Activated T-cell treated with anti-CD3 and anti-CD28 coated beads for 4 hours (primary cell): Measurements from ENCODE around the gene EHMT2.
"Not testable (repeated sequence)": the region's sequence is repeated elsewhere in the genome, so short reads cannot be mapped to it uniquely, and the experiment has no call there.

ENCODE experiments used
- DNase-seq: peaks from one replicate; pipeline ENCODE4 v3.0.0-alpha.2; 2020

Gene EHMT2

DNA sequence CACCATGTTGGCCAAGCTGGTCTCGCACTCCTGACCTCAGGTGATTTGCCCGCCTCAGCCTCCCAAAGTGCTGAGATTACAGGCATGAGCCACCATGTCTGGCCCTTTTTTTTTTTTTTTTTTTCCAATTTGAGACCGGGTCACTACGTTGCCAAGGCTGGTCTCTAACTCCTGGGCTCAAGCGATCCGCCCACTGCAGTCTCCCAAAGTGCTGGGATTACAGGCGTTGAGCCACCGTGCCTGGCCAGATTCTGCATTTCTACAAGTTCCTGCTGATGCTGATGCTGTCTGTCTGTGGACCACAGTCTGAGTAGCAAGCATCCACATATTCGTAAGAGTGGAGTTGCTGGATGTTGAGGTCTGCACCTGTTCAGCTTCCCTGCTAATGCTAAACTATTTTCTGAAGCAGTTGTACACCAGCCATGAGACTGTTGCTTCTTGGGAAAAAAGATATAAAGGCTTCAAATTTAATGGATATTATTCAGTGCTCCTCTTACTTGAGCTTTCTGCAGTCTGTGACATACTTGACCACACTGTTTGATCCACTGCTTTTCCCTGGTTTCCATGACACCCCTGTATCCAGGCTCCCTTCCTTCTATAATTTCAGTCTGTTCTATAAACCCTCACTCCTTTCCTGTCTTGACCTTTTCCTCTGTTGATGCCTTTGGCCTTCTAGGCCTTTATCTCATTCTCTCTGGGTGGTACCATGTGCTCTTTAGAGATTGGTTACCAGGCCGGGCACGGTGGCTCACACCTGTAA lies 14.5 kb upstream of the EHMT2 start:
- no peak for DNase-seq

DNA sequence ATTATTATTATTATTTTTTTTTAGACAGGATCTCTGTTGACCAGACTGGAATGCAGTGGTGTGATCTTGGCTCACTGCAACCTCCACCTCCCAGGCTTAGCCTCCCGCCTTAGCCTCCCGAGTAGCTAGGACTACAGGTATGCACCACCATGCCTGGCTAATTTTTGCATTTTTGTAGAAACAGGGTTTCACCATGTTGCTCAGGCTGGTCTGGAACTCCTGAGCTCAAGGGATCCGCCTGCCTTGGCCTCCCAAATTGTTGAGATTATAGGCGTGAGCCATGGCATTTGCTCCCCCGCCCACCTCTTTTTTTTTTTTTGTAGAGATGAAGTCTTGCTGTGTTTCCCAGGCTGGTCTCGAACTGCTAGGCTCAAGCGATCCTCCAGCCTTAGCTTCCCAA lies 11.8 kb upstream of the EHMT2 start:
- not testable (repeated sequence) for DNase-seq

DNA sequence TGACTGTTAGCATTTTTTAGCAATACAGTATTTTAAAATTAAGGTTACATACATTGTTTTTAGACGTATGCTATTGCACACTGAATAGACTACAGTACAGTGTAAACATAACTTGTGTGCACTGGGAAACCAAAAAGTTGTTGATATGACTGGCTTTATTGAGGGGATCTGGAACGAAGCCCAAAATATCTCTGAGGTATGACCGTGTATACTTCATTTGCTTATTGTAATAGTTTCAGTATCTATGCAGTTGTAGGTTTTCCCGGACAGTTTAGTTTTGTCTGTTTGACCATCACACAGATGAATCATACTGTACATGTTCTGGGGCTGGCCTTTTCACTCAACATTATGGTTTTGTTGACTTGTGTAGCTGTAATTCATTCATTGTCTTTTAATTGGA lies 11.3 kb upstream of the EHMT2 start:
- DNase-seq: no peak

DNA sequence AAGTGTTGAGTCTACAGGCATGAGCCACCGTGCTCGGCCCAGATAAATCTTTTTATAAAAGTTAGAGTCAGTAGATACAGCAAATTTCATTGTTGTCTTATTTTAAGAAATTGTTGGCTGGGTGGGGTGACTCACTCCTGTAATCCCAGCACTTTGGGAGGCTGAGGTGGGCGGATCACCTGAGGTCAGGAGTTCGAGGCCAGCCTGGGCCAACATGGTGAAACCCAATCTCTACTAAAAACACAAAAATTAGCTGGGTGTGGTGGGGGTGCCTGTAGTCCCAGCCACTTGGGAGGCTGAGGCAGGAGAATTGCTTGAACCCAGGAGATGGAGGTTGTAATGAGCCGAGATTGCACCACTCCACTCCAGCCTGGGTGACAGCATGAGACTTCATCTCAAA lies 10.8 kb upstream of the EHMT2 start:
- DNase-seq: not testable (repeated sequence)

DNA sequence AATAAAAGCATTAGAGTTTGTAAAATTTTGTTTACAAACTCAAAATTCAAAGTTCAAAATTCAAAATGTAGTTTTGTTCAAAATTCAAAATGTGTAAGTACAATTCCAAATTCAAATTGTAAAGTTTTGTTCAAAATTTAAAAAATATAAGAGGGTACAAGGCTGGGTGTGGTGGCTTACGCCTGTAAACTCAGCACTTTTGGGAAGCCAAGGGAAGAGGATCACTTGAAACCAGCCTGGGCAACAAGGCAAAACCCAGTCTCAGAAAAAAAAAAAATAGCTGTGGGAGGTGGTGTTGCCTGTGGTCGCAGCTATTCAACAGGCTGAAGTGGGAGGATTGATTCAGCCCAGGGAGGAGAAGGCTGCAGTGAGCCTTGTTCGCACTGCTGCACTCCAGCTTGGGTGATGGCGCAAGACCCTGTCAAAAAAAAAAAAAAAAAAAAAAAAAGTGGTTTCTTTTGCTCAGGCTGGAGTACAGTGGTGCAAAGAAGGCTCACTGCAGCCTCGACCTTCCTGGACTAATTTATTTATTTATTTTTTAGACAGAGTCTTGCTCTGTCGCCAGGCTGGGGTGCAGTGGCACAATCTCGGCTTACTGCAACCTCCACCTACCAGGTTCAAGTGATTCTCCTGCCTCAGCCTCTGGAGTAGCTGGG lies 9.8 kb upstream of the EHMT2 start:
- DNase-seq: no peak

DNA sequence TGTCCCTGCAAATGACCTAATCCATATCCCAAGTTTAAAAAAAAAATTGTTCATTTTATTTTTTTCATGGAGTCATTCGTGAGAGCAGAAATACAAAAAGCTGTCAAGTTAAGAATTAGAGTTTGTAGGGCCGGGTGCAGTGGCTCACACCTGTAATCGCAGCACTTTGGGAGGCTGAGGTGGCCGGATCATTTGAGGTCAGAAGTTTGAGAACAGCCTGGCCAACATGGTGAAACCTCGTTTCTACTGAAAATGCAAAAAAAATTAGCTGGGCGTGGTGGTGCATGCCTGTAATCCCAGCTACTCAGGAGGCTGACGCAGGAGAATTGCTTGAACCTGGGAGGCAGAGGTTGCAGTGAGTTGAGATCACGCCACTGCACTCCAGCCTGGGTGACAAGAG lies 9.2 kb upstream of the EHMT2 start:
- DNase-seq: not testable (repeated sequence)

DNA sequence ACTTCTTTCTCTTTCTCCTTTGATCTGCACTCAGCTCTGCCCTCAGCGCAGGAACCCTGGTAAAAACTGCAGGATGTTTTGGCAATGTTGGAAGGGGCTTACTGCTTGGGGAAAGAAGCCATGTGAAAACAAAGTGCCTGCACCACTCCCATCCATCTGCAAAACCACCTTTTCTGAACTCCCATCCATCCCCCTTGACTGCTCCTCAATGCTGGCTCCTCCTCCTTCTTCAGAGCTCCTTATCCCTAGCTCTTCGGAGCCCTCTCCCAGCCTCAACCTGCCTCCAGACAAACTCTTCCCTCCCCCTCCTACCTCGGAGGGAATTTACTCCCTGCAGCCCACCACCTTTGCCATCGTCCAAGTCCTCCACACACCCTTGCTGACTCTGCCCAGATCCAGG lies 8.6 kb upstream of the EHMT2 start:
- no peak for DNase-seq

DNA sequence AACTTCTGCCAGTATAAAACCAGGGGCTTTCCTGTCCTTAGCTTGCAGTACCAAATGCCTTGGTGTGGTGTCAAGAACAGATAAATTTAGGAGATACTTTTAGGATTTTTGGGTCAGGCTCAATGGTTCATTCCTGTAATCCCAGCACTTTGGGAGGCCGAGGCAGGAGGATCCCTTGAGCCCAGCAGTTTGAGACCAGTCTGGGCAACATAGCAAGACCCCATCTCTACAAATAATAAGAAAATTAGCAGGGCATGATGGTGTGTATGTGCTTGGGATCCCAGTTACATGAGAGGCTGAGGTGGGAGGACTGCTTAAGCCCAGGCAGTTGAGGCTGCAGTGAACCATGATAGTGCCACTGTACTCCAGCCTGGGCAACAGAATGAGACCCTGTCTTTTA lies 7.5 kb upstream of the EHMT2 start:
- DNase-seq: no peak

DNA sequence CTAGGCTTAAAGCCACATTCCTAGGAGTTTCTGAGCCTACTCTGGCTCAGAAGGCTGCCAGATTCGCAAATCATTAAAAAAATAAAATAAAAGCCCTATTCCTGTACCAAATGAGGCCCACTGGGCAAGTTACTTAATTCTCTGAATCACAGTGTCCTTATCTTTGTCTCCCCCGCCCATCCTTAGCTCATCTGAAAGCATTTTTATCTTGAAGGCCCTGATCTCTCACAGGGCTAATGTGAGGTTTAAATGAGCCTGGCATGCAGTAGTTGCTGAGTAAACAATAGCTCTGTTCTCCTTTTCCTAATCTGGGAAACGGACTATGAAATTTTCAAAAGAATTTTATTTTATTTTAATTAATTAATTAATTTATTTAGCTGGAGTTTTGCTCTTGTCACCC lies 6.5 kb upstream of the EHMT2 start:
- DNase-seq: no peak

DNA sequence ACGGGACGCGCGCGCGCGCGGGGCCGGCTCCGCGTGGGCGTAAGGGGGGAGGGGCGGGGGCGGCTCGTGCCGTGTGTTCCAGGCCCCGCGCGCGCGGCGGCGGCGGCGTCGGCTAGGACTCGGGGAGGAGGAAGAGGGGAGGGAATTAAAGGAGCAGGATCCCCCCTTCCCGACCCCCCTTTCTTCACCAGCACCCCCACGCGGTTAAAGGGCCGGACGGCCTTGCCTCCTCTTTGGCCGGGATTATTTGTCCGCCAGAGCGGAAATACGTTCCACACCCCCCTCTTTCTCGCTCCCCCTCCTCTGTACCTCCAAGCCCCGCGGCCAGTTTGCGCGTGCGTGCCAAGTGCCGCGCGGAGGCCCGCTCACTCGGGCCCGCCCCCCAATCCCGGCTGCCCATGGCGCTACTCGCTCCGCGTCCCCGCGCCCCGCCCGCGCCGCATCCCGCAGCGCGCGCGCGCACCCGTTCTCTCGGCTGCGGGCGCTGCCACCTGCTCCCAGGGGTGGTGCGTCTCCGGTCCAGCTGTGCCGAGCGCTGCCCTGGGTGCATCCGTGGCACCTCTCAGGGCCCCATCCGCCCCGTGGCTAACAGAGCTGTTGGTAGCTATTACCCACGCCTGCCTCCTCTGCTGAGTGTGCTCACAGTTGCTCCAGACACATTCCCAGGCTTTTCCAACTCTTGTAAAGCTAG lies 4.6 kb upstream of the EHMT2 start, which contains the start of gene ZBTB12:
Gene ZBTB12 (minus strand): TSS at position 134 of the 691 bp plus-strand sequence. CDS start 781 bp downstream, outside the sequence.
- DNase-seq: peak; percentile 70

DNA sequence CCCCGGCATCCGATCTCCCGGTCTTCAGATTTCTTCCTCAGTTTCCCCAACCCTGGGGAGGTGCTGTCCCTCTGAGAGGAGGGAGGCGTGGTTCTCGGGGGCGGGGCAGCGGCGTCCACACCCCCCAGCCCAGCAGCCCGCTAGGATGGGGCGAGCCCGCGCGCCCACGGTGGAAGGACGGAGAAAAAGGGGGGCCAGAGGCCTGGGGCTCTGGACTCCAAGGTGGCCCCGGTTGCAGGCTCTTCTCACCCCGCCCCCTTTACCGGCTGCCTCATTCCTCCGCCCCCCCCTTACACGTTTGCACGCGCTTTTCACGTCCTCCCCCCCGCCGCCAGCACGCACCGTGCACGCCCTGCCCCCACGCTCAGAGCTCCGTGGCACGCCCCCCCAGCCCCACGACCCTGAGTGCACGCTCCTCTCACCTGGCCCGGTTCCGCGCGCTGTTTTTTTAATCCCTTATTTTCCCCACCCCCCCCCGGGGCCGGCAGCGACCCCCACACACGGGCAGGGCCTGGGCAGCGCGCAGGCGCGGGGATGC lies 4.0 kb upstream of the EHMT2 start:
- peak; percentile 54 for DNase-seq

DNA sequence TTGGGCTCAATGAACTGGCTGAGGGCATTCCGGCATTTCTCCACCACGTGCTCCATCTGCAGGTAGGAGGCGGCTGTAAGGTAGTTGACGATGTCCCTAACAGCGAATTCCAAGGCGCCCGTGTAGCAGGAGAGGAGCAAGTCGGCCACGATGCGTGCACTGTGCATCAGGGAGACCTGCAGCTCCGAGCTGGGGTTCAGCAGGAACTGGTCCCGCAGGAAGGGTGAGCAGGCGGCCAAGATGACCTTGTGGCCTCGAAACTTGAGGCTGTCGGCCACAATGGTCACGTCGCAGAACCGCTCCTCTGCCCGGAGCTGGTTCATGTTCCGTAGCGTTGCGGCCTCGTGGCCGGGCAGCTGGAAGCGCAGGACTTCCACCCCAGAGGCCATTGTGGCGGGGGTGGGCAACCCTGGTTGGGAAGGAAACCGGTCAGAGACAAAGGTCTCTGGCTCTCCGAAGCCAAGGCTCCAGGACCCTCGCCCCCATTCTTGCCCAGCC lies 3.5 kb upstream of the EHMT2 start:
- DNase-seq: no peak

DNA sequence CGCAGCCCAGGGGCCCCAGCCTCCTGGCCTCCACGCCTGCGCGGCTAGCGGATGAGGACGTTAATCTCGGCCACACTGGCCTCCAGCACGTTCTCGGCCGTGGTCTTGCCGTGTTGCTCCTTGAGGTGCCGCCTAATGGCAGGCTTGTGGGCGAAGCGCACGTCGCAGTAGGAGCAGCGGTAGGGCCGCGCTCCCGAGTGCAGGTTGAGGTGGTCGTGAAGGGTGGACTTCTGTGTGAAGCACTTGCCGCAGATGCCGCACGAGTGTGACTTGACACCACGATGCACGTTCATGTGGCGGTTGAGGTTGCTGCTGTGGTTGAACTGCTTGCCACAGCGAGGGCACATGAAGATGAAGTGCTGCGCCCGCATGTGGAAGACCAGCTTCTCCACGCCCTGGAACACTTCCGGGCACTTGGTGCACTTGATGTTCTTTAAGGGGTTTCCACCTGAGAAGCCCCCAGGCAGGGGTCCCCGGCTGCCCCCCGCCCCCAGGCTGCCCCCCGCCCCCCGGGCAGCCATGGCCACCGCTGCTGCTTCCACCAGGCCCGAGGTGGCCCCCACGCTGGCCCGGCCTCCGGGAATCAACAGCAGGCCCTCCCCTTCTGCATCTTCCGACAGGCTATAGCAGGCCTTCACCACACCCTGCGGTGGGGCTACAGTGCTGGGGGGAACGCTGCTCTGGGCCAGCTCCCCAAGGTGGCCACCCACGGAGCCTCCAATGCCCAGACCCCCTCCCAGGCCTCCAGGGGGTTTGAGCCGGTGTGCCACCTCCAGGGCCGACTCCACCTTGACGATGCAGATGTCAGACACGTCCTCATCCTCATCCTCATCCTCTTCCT lies 2.6 kb upstream of the EHMT2 start:
- DNase-seq: no peak

DNA sequence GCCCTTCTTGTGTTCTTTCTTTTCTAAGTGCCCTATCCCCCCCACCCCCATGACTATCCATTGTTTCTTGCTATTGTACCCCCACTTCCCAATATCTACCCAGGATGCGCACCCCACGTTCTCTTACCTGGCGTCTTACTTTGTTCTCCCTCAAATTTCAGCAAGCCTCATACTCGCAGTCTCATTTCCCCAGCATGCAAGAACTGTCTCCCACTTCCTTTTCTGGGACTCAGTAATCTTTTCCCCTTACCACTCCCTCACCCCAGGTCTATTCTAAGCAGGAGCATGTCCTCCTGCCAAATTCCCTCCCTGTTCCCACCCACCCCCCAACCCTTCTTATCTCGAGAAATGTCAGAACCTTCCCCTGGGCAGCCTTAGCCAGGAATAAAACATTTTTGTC lies 1.7 kb upstream of the EHMT2 start:
- no peak for DNase-seq

DNA sequence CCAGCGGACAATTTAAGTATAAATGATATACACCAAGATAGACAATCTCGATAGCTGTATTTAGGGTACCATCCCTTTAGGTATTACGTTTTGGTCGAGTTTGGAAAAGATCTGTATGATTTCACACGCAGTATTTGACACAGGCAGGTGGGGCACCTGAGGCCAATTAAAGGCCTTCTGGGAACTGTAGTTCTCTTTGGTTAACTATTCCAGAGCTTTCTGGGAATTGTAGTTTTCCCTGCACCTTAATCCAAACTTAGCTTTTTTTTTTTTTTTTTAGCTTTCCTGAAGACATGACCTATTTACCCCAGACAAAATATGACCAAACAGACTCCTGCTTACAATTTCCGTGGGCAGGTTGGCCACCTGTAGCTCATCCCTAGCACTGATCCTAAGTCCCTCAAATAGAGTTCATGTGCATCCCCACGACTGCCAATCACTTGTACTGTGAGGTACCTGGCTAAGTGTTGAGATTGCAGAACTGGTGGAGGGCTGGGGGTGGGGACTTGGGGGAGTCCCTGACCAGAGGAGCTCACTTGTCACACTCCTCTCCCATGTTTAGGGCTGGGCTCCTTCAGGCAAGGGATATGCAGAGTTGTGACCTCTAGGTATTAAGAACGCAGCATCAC lies 999 bp upstream of the EHMT2 start:
- no peak for DNase-seq

DNA sequence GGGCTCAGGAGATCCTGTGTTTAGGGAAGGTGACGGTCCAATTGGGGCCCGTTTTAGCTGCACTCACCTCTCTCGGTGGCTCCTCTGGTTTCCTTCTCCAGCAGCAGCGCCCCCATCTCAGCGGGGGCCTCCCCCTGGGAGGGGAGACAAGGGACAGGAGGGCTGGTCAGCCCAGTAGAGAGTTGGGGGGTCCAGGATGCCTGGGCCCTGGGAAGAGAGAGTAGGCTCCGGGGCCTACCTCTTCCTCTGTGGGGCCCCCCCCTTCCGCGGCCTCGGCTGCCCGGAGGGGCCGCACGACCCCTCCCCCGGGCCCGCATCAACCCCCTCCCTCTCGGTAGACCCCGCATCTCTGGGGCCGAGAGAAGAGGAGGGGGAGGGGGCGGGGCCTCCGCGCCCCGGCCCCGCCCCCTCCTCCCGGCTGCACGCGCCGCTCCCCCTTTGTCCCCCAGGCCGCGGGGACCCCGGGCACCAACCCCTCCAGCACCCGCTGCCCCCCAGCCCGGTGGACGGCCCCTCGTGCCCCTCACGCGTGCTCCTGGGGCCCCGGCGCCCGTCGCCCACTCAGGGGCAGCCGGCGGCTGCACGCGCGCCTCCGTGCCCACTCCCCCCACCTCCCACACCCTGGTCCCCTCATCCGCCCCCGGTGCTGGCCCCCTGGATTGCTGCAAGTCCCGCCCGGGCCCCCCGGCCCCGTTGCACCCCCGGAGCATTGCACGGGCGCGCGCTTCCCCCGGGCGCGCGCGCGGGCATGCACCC lies 464 bp downstream of the EHMT2 start:
- DNase-seq: no peak

DNA sequence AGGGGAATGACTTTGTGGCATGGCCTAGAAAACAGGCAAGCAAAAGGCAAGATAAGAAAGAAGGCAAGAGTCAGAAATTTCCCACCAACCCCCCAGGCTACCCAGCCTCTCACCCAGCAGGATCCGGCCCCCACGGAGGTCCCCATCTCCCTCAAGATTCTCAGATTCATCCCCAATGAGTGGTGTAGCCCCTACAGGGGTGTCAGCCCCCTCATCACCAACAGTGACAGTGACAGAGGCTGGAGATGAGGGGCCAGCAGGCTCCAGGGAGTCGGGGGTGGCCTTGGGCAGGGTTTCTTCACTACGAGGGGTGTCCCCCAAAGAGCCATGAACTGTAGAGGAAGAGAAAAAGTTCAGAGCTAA lies 1.0 kb downstream of the EHMT2 start:
- no peak for DNase-seq

DNA sequence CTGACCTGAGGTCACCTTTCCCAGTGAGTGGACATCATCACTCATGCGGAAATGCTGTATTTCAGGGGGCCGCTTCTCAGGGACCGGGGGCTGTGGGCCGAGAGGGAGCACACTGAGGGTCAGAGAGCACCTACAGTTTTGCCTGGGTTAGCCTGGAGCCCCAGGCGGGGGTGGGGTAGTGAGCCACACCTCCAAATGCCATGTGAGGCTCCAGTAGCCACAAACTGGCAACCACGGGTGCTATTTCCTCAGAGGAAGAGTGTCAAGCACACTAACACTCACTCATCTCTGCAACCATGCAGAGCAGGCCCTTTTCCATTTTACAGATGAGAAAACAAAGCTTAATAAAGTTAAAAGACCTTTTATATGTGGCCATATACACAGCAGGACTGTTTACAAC lies 4.7 kb downstream of the EHMT2 start:
- DNase-seq: no peak

DNA sequence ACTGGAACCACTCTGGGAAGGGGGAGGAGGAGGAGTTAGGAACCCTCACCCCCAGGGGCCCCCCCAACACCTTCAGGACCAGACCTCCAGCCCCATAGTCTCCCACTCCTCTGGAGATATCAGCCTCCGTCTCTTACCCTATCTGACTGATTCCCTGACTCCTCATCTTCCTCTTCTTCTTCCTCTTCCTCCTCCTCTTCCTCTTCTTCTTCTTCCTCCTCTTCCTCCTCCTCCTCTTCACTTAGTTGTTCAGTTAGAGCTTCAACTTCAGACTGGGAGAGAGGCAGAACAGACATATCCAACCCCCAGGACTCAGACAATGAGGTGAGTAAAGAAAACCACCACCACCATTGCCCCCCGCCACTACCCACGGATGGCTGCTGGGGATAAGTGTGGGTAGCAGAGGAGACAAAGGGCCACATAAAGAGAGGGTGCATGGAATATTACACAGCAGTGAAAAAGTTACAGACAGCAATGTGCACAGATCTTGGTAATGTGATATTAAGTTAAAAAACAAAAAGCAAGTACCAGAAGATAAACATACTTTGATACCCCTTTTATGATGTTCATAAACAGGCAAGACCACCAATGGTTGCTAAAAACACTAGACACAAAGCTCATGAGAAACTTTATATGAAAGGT lies 8.0 kb downstream of the EHMT2 start:
- DNase-seq: no peak

DNA sequence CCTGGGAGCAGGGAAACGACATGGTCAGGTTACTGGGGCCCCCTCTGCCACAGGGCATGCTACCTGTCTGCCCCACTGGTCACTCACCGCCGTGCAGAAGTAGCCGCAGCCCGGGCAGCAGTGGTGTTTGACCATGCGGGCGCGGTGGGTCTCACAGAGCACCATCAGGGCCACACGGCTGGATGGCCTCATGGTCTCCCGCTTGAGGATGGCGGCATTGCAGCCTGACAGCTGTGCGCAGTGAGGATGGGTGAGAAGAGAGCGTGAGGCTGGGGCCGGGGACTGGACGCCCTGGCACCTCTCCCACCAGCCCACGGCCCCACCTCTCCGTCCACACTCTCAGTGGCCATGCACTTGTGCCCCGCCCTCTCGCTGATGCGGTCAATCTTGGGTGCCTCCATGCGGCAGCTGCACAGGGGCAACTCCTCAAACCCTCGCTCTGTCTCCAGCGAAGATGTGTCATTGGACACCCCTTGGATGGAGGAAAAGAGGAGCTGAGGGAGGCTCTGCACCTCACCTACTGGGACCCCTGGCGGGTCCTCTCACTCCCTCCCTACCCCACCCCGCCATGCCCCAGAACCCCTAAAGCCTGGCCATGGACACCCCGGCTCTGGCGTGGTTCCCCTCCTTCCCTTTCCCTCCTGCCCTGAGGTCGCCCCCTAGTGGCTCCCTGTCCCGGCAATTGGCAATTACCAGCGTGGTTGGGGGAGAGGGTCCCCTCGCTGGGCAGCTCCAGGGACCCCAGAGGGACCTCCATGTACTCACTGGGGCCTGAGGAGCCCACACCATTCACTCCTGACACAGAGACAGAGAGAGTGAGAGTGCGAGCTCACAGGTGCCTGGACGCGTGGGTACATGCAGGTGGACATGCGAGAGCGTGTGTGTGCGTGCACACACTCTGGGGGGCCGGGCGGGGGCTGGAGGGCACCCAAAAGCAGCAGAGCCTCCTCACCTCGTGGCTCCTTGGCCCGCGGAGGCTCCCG lies 8.9 kb downstream of the EHMT2 start:
- peak; percentile 54 for DNase-seq
